HG02588 (cell line): Measurements from ENCODE around the gene KLHL26.
"Not testable (repeated sequence)": the region's sequence is repeated elsewhere in the genome, so short reads cannot be mapped to it uniquely, and the experiment has no call there.

Experiments
- ATAC-seq: cut with Tn5 transposase; IDR thresholded peaks from one replicate; pipeline ENCODE4 v1.9.1; 2021; ENCODE audit warnings: mild to moderate bottlenecking, moderate library complexity; ENCODE audit not compliant: unreplicated experiment

Gene KLHL26

DNA sequence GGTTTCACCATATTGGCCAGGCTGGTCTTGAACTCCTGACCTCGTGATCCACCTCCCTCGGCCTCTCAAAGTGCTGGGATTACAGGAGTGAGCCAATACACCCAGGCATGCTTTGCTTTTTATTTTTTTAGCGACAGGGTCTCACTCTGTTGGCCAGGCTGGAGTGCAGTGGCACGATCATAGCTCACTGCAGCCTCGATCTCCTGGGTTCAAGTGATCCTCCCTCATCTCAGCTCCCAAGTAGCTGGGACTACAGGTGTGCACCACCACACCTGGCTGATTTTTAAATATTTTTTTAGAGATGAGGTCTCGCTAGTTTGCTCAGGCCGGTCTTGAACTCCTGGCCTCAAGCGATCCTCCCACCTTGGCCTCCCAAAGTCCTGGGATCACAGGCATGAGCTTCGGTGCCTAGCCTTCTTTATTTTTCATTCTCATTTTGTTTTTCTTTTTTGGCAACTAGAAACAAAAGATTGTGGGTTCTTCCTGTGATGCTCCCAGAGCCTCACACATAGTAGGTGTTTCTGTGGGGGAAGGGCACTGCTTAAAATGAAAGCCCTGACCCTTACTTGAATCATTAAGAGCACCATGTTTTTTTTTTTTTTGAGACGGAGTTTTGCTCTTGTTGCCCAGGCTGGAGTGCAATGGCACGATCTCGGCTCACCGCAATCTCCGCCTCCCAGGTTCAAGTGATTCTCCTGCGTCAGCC lies 36.0 kb upstream of the KLHL26 start:
- not testable (repeated sequence) for ATAC-seq

DNA sequence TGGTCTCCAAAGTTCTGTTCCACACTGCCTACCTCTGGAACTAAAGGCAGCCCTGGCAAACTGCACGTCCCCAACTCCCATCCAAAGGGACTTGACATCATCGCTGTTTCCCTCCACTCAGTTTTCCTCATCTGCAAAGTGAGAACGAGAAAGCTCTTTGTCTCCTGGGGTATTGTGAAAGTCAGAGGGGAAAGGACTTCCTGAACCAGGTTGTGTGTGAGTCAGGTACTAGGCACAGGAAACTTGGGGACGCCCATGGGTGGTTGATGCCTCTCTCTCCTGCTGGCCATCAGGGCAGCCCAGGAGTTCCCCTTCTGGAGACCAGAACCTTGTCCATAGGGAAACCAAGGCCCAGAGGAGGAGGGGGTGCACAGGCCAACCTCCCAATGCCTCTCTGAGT lies 35.0 kb upstream of the KLHL26 start:
- no peak for ATAC-seq

DNA sequence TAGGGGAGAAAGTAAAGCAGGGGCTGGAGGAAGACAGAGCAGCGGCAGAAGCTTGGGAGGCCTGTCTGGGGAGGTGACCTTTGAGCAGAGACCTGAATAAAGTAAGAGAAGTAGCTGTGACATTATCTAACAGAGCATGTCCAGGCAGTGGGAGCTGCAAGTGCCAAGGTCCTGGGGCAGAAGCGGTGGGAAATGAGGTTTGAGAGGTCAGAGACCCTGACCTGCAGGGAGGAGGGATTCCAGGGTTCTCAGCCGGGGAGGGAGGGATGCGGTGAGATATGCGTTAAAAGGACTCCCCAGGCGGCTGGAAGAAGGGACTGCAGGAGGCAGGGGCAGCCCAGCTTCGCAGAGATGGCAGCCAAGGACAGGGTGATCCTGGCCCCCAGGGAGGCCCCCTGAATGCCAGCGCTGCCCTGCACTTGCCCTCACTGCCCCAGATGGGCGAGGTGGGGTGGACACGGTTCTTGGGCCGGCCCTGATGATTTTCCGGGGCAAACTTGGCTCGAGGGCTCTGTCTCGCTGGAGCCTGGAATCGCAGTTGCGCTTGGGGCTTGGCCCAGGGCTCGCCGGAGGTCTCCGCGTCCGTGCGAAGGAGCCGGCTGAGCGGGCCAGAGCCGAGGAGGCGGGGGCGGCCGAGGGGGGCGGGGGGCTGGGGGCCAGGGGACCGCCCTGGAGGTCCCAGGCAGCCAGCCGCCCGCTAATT lies 33.4 kb upstream of the KLHL26 start:
- no peak for ATAC-seq

DNA sequence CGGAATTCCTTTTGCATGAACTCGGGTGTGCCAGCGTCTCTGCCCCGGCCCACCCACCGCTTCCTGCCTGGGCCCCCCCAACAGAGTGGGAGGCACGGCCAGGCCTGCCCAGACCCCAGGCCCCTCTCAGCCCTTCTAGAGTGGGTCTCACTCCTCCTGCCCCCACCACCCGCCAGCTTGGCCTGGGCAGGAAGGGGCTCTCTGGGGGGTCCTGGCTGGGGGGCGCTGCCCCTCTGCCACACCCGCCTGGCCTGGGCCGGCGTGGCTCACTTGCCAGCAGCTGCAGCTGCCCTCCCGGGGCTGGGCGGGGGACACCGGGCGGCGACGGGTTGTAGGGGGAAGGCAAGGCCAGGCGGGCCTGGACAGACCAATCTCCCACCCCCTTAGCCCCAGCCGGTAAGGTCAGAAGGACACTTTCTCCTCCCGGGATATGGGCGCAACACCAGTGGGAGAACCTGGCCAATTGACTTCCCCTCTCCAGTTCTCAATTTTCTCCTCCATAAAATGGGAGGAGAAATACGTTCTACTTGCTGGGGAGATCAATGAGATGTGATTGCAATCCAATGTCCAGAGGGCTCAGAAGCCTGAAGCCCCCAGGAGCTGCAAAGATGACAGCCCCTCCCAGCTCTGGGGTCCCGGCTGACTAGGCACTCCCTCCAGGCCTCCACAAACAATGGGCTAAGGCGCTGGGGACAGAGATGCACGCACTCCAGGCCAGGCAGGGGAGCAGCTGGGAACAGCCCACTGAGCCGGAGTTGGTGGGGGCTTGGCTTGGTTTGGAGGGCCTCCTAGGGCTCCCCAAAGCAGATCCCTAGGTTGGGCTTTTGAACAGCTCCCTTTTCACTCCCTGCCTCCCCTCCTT lies 32.6 kb upstream of the KLHL26 start:
- no peak for ATAC-seq

DNA sequence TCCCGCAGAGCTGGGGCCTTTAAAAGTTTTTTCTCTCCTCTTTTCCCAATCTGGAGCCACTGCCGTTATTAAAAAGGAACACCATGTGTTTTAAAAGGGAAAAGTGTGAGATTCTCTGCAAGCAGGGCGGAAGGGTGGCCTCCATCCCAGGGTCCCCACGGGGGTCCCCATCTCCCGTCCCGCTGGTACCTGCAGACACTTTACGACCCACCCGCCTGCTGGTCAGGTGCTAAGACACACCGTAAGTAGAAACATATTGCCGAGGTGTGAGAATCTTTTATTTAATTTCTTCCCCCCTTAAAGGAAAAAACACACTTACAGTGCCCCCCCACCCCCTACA lies 32.0 kb upstream of the KLHL26 start:
- ATAC-seq: no peak

DNA sequence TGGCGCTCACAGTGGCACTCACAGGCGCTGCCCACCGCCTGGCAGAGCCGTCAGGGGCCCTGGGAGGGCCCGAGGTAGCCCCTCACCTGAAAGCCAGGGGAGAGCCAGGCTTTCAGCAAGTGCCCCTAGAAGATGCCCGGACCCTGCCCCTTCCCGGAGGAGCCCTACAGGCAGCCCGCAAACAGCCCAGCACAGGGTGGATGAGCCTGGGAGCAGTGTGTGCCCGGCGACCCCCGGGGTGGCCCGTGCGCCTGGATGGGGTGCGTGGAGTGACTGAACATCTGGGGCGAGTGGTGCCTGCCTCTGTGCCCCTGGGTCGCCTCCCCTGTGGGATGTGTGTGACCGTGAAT lies 31.7 kb upstream of the KLHL26 start:
- ATAC-seq: no peak

DNA sequence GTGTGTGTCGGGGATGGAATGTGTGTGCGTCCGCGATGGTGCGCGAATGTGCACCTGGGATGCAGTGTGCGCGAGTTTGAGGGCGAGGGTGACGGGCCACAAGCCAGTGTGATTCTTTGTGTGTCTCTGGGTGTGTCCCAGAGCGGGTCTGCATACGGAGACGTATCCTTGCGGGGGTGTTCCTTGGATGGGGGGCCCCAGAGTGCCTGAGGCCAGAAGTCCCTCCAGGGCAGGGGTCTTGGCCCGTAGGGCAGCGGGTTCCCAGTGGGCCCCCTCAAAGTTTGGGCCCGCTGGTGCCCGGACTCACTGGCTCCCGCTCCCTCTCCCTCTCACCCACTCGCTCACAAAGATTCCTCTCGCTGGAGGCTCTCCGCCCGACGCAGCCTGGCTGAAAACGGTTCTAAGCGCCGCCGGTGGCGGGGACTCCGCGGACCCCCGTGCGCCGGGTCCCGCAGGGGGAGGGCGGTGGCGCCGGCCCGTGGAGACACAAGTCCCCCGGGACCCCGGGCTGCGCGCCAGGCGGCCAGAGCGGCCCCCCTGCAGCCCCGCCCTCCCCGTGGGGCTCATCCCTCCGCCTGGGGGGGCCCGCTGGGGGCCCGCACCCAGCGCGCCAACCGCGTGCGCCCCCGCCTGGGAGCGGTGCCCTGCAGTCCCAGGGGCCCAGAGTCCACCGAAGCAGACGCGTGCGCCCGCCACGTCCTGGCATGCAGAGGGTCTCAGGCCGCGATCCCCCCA lies 31.1 kb upstream of the KLHL26 start:
- no peak for ATAC-seq

DNA sequence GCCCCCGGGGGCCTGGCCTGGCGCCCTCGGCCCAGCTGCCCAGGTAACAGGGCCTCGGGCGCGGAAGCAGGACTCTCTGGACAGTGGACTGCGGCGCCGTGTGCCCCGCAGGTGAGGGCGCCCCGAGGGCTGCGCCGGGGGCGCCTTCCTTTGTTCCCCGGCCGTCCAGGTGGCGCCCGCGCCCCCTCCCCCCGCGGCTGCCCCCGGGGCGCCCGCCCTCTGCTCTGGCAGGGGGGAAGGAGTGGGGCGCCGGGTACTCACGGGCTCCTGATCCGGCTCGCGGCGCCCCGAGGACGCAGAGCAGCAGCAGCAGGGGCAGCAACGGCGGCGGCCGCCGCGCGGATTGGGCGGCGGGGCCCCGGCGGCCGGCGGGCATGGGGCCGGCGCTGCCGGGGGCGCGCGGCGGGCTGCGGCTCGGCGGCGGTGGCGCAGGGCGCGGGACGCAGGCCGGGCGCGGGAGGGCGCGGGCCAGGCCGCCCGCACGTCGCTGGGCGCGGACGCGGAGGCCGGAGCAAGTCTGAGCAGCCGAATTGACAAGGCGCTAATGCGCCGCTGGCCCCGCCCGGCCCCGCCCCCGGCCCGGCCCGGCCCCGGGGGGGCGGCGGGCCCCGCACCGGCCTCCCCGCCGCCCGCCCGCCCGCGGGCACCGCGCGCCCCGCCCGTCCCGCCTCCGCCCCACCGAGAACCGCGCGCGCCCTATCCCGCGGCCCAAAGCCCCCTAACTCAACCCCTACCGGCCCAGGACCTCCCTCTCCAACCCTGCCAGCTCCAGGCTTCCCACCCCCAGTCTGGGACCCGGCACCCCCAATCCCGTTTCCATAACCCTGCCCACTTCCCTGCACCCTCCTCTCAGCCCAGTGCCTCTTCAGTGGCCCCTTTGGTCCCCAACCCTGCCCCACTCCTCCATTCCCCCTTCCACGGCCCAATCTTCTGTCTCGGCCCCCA lies 30.3 kb upstream of the KLHL26 start, which contains the start of gene CRLF1:
CRLF1 (minus strand) TSS at position 519 of the 945 bp plus-strand sequence; CDS start at position 376, 143 bp downstream.
- no peak for ATAC-seq

DNA sequence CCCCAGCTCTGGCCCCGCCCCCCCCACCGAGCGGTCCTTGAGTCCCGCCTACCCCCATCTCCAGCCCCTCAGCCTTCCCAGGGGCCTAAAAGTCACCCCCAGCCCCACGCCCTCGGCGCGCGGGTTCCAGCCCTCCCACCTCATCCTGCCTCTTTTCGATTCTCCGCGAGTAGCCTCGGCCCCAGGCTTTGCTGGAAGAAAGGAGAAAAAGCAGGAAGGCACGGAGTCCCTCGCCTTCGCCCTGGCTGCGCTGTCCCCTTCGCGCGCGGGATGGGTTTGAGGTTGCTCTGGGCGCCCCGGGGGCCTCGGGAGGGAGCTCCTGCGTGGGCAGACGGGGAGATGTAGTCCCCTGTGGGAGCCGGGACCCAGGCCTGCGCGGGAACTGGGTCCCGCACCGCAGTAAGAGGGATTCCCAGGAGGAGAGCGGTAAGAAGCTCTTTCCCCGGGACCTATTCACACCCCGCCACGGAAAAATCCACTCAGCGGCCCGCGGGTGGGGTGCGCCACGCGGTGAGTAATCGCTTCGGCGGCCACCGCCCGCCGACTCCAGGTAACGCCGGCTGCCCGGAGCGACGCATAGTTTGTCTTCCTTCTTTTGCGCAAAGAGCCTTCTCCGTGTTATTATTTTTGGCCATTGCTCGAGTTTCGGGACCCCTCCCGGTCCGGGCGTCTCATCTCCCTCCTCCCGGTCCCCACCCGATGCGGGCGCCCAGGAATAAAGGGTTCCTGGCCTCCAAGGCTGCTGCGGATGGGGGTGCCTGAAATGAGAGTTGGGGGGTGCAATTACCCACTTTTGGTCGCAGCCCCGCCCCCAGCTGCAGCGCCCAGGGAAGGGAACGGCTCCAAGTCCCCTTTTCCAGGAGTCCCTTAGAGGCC lies 29.4 kb upstream of the KLHL26 start:
- no peak for ATAC-seq

DNA sequence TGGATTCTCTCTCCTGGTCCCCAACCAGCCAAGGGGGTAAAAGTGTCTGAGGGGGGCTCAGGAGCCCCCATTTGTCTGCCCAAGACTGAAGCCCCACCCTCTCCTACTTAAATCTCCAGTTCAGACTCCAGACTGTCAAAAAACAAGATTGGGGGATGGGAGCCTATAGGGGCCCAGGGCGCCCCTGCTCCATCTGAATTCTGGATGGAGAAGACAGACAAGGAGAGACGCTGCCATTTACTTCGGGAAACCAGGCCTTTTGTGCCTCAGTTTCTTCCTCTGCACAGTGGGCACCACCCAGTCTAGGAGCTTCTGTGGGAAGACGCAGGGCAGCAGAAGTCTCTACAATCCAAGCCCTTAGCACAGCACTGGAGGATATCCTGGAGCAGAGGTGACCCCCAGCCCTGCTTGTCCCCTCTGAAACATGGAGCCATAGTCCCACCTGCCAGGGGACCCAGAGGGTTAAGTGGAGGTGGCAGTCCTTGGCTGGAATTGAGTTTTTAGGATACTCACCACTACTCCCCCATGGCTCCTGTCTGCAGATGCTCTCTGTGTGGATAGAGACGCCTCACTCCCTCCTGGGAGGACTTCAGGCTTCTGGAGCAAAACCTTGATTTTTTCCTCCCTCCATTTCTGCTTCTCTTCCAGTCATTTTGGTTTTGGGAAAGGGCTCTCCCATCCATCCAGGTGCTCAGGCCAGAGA lies 28.6 kb upstream of the KLHL26 start:
- no peak for ATAC-seq

DNA sequence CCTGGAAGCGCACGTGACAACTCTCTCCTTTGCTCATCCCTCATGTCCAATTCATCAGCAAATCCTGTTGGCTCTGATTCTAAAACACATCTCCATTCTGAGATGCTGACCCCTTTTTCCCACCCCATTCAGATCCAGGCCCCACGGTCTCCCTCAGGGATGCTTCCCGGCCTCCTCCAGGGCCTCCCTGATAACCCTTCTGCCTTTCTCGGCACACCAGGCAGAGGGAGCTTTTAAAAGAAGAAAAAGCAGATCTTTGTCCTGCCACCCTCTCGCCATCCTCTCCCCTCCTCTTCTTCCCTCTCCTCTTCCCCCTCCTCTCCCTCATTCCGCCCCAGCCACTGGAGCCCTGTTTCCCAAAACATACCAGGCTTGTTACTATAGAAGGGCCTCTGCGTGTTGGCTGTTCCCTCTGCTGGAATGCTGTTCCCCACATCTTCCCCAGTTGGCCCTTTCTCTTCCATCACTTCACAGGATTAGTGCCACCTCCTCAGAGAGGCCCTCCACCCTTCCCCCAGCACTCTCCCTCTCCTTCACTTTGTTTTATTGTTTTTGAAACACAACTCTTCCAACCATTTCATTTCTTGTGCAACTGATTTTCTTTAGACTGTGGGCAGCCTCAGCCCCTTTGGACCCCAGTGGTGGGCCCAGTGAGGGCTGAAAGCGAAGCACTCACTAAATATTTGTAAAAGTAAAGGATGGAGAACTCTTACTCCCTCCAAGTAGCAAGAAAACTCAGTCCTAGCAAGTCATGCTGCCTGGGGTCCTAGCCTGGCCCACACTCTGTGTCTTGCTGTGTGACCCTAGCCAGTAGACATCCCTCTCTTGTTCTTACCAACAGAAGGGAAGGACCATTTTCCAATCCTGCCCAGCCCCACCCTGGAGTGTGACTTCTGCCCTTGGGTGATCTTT lies 27.8 kb upstream of the KLHL26 start:
- ATAC-seq: no peak

DNA sequence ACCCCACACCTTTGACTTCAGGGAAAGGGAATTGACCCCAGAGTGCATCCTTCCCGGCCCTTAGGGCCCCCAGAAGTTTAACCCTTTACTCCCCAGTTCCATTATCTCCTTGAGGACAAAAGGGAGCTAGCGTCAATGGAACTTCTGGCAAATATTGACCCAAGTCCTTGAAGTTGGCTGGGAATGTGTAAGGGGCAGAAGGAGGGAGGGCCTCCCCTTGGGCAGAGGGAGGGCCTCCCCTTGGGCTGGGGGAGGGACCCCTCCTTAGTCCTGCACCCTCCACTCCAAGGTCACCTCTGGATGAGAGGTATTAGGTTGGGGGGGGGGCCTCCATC lies 27.1 kb upstream of the KLHL26 start:
- ATAC-seq: no peak

DNA sequence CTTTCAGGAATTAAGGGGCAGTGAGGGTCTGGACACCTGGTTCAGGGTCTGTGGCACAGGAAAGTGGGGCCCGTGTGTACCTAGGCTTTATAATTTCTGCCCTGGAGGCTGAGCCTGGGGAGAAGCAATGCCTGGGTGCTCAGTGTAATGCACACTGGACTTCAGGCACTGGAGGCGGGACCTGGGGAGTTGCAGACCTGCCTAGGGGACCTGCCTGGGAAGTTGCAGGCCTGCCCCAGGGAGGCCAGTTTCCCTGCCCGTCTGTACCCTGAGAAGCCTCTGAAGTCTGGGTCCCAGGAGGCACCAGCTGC lies 26.6 kb upstream of the KLHL26 start:
- ATAC-seq: no peak

DNA sequence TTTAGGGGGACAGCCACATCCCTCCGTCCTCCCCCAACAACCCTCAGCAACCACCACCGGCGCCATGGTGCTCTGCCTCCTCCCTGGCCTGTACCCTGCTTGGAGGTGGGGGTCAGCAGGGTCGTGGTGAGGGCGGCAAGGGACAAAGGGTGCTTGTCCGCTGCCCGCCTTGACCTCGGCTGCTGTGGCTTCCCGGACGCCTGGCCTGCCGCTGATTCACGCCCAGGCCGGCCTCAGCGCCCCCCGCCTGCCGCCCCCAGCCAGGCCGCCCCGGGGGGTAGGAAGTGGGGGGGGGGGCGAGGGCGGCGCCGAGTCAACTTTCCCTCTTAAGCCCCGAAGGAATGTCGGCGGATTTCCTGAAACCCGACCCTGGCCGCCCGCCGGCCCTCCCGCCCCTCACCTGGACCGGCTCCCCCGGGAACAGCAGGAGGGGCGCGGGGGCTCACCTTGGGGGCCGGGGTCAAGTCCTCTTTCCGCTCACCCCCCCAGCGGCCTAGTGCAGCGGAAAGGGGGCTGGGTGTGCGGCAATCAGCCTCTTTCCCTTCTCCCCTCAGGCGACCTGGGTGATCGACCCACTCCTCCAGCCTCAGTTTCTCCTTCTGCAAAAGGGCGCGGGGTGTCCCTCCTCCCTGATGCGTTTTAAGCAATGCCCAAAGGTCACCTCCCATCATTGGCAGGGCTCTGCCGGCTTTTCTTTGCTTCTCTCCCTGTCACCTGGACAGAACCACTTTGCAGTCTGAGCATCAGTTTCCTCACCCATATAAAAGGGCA lies 26.1 kb upstream of the KLHL26 start:
- ATAC-seq: no peak

DNA sequence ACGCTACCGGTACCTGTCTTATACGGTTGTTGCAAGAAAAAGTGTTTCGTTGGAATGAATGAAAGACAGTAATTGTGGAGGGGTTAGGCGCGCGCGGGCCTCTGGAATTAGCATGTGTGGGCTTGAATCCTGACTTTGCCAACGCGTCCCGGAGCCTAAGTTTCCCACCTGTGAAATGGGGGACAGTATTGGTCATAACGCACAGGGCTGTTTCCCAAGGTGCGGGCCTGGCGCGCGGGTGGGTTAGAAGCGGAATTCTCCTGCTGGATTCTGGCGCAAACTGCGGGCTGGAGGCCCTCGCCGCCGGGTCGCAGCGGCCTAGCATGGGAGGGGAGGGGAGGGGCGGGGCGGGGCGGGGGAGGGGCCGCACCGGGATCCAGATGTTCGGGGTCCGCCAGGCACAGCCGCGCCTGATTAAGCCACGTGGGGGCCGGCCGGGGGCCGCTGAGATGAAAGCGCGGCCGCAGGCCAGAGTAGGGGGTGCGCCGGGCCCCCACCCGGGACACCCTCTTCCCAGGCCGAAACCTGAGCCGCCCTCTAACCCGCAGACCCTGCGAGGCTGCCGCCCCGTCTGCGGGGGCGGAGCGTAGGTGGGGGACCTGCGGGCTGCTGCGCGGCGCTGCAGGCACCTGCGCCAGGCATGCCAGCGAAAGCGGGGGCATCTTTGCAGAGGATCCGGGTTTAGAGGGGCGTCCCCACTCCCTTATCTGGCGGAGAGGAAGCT lies 25.3 kb upstream of the KLHL26 start:
- ATAC-seq: no peak

DNA sequence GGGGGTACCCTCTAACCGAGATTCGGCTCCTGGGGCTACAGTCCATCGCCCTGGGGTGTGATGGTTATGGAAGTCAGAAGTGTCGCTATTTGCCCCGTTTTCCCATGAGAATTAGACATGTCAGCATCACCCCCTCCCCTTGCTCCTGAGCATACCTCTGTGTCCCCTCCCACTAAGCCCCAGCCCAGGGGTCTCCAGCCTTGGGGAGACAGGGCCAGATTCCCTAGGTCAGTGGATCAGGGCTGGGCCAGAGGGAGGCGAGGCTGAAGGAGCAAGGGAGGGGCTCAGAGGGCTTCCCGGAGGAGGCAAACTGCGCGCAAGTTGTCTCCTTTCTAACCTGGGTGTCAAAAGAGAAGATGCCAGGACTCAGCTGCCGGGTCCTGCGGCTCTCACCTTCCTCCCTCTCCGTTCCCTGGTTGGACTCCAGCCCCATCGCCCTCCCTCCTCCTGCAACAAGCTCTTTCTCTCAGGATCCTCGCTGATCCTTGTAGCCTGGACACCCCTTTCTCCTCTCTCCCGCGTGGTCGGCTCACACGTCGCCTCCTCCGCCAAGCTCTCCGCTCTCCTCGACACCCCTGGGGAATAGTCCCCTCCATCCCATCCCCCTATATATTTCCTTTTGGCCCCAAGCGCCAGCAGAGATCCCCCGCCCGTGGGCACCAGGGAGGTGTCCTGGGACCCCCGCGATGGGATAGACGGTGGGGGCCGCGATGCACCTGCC lies 24.6 kb upstream of the KLHL26 start:
- no peak for ATAC-seq
